PC-3 (cell line): ENCODE data around the gene ADGRG3. TPM values are rescaled to one million over a fixed set of nuclear protein-coding genes. Genes with fewer than 3 reads are reported as not detected.

ENCODE experiments used
- ATAC-seq: fragments of 200-7000 bp; cut with Tn5 transposase; 2 replicates; pipeline ENCODE4 v1.9.1; 2020; ENCODE audit warnings: mild to moderate bottlenecking, moderate library complexity
- BruUV-seq: library from RNA; stranded (reverse); fragments of 400-500 nt; replicated peaks from 2 replicates; lab custom pipeline; 2021; lab: Mats Ljungman, UMichigan
- CTCF ChIA-PET: fragments of 300-600 bp; sonication (Branson Sonifier 250); formaldehyde crosslinking; loops from one replicate; lab custom pipeline; 2022; ENCODE audit warnings: antibody characterized with exemption; lab: Charles Lee
- POLR2A ChIA-PET: fragments of 300-600 bp; sonication (Branson Sonifier 250); formaldehyde crosslinking; loops from one replicate; lab custom pipeline; 2022; ENCODE audit warnings: antibody characterized with exemption; ENCODE audit not compliant: unreplicated experiment; lab: Charles Lee
- DNase-seq: peaks from one replicate; pipeline ENCODE4 v3.0.0-alpha.2; 2015
- H2AFZ ChIP-seq: fragments of 300-600 bp; sonication (generic); 2 replicates; pipeline ENCODE4 v1.6.0; 2016; ENCODE audit warnings: antibody characterized with exemption, low read length
- H3F3A ChIP-seq: fragments of 300-600 bp; sonication (generic); one replicate; pipeline ENCODE4 v1.6.0; 2017; ENCODE audit warnings: antibody characterized with exemption, low read length, control low read depth, mild to moderate bottlenecking; ENCODE audit not compliant: unreplicated experiment
- H3K27ac ChIP-seq: fragments of 300-600 bp; sonication (generic); 2 replicates; pipeline ENCODE4 v1.5.1; 2016; ENCODE audit warnings: mild to moderate bottlenecking, low read length
- H3K27me3 ChIP-seq: fragments of 300-600 bp; sonication (generic); 2 replicates; pipeline ENCODE4 v1.6.1; 2016; ENCODE audit warnings: low read length, mixed read lengths
- H3K36me3 ChIP-seq: fragments of 300-600 bp; sonication (generic); 2 replicates; pipeline ENCODE4 v1.6.1; 2016; ENCODE audit warnings: low read depth, mixed run types, low read length, mixed read lengths
- H3K4me1 ChIP-seq: fragments of 300-600 bp; sonication (generic); 2 replicates; pipeline ENCODE4 v1.5.1; 2016; ENCODE audit warnings: low read length; ENCODE audit not compliant: insufficient read depth
- H3K4me2 ChIP-seq: fragments of 300-600 bp; sonication (generic); 2 replicates; pipeline ENCODE4 v1.6.0; 2016; ENCODE audit warnings: low read length
- H3K4me3 ChIP-seq: fragments of 300-600 bp; sonication (generic); 2 replicates; pipeline ENCODE4 v1.5.1; 2016; ENCODE audit warnings: mild to moderate bottlenecking, low read length, mixed read lengths
- H3K79me2 ChIP-seq: fragments of 300-600 bp; sonication (generic); 2 replicates; pipeline ENCODE4 v1.6.1; 2017; ENCODE audit warnings: low read length, mixed read lengths
- H3K9ac ChIP-seq: fragments of 300-600 bp; sonication (generic); 2 replicates; pipeline ENCODE4 v1.6.0; 2016; ENCODE audit warnings: mild to moderate bottlenecking, low read length
- H3K9me2 ChIP-seq: fragments of 300-600 bp; sonication (generic); replicated peaks from 2 replicates; pipeline ENCODE4 v1.6.1; 2016; ENCODE audit warnings: mixed run types, low read length, mixed read lengths
- H3K9me3 ChIP-seq: fragments of 300-600 bp; sonication (generic); 2 replicates; pipeline ENCODE4 v1.6.1; 2016; ENCODE audit warnings: low read length, mixed read lengths
- H4K20me1 ChIP-seq: fragments of 300-600 bp; sonication (generic); 2 replicates; pipeline ENCODE4 v1.6.1; 2016; ENCODE audit warnings: low read length, mixed read lengths
- CTCF ChIP-seq: fragments of 300-600 bp; sonication (generic); conservative IDR thresholded peaks from 2 replicates; pipeline ENCODE4 v1.5.1; 2017; ENCODE audit warnings: antibody characterized with exemption, low read depth, mild to moderate bottlenecking, low read length
- EZH2 ChIP-seq: fragments of 300-600 bp; sonication (generic); IDR thresholded peaks from one replicate; pipeline ENCODE4 v1.6.1; 2017; ENCODE audit warnings: antibody characterized with exemption, mild to moderate bottlenecking, low read length; ENCODE audit not compliant: unreplicated experiment
- EZH2phosphoT487 ChIP-seq: fragments of 300-600 bp; sonication (generic); IDR thresholded peaks from 2 replicates; pipeline ENCODE4 v1.6.1; 2018; ENCODE audit warnings: mild to moderate bottlenecking, antibody characterized with exemption, low read length, borderline replicate concordance
- intact Hi-C: fragments of 100-400 bp; cut with micrococcal nuclease; formaldehyde crosslinking; loops from 2 replicates; pipeline ENCODE4 v1.9.0; 2023
- total RNA-seq: library from RNA; depleted of rRNA; stranded (reverse); fragments of >200 nt; gene quantifications from 2 replicates; pipeline ENCODE4 v1.2.3, GENCODE V29; 2014

Gene ADGRG3
- total RNA-seq, 1 experiment from 2014 or later = not detected

- BruUV-seq = no TSS peak
- Histone ChIP-seq H3K4me3 (no peak overlapping the region), H3K4me1 (peaks cover 40% of the 10 kb centered on the region), H2AFZ (no peak overlapping the region), H4K20me1 (no peaks in the 10 kb centered on the region), H3K36me3 (no peaks in the 10 kb centered on the region; the same call in 1 of the 2 replicates), H3F3A (no peaks in the 10 kb centered on the region), H3K79me2 (peaks cover 24% of the 10 kb centered on the region), H3K9me2 (no peaks in the 10 kb centered on the region), H3K9me3 (no peaks in the 10 kb centered on the region), H3K4me2 (no peak overlapping the region), H3K27ac (no peak overlapping the region), H3K9ac (no peak overlapping the region), H3K27me3 (no peaks in the 10 kb centered on the region)
- ChIA-PET CTCF (no interaction called here), POLR2A (no interaction called here)
- intact Hi-C loops = no loop called here
- no peak for TF ChIP-seq CTCF
- TF ChIP-seq EZH2phosphoT487 = no peak
- no peak for TF ChIP-seq EZH2
- no peak for ATAC-seq
- no peak for DNase-seq
Measured at GRCh38 chr16:57637020-57637419, 31.1 kb upstream of the ADGRG3 start.

GRCh38 chr16:57637424-57637823 is 30.7 kb upstream of the ADGRG3 start:
- Histone ChIP-seq H4K20me1 (no peaks in the 10 kb centered on the region), H3K9me2 (no peaks in the 10 kb centered on the region), H3K4me2 (no peak overlapping the region), H3K4me3 (no peak overlapping the region), H3K36me3 (no peaks in the 10 kb centered on the region; the same call in 1 of the 2 replicates), H3K79me2 (peaks cover 20% of the 10 kb centered on the region), H3F3A (no peaks in the 10 kb centered on the region), H3K4me1 (peaks cover 40% of the 10 kb centered on the region), H2AFZ (no peak overlapping the region), H3K9ac (no peak overlapping the region), H3K9me3 (no peaks in the 10 kb centered on the region), H3K27ac (no peak overlapping the region), H3K27me3 (no peaks in the 10 kb centered on the region)
- intact Hi-C loops = no loop called here
- ChIA-PET CTCF (no interaction called here), POLR2A (no interaction called here)
- no peak for TF ChIP-seq EZH2phosphoT487
- no peak for TF ChIP-seq CTCF
- no peak for TF ChIP-seq EZH2
- no peak for ATAC-seq
- BruUV-seq = no TSS peak
- DNase-seq = no peak

GRCh38 chr16:57637965-57638364 is 30.1 kb upstream of the ADGRG3 start:
- Histone ChIP-seq H3K9ac (no peak overlapping the region), H3K36me3 (no peaks in the 10 kb centered on the region; the same call in 1 of the 2 replicates), H3K4me1 (peaks cover 40% of the 10 kb centered on the region), H3K9me2 (no peaks in the 10 kb centered on the region), H3F3A (no peaks in the 10 kb centered on the region), H3K4me2 (no peak overlapping the region), H3K27ac (no peak overlapping the region), H3K9me3 (no peaks in the 10 kb centered on the region), H4K20me1 (no peaks in the 10 kb centered on the region), H3K27me3 (no peaks in the 10 kb centered on the region), H3K79me2 (peaks cover 14% of the 10 kb centered on the region; the same call in 1 of the 2 replicates), H3K4me3 (no peak overlapping the region), H2AFZ (no peak overlapping the region)
- DNase-seq (no peak), ATAC-seq (no peak)
- POLR2A ChIA-PET = interaction anchor here (0.9 kb wide), 1 partner anchor 10 kb away, joined by 5 read pairs; the partner anchor contains the start of gene ADGRG1
- CTCF ChIA-PET = interaction anchor here (0.5 kb wide), 1 partner anchor 47 kb away, joined by 3 read pairs; no protein-coding TSS in a partner anchor
- TF ChIP-seq CTCF = no peak
- TF ChIP-seq EZH2phosphoT487 = no peak
- TF ChIP-seq EZH2 = no peak
- intact Hi-C loops = no loop called here
- BruUV-seq = no TSS peak
